Sigmoid colon (tissue), 4 donors: ENCODE measurements around the gene CYFIP2.

Experiments
- CTCF ChIP-seq, 4 experiments: fragments of 450-650 bp in 3 of 4; fragments of 200-600 bp in 1 of 4; IDR thresholded peaks; one replicate each; pipeline ENCODE4 v1.5.1; 2016 to 2019; ENCODE audit warnings: antibody characterized with exemption in 4 of 4, mild to moderate bottlenecking in 3 of 4, moderate library complexity in 2 of 4
- POLR2AphosphoS5 ChIP-seq, 4 donors: sonication (generic); formaldehyde crosslinking; IDR thresholded peaks; one replicate each; pipeline ENCODE4 v1.6.1; 2017; ENCODE audit warnings: antibody characterized with exemption in 4 of 4

- TF ChIP-seq CTCF (IDR thresholded peaks at IDR 0.05) (no peak), POLR2AphosphoS5 (IDR thresholded peaks at IDR 0.05) (no peak)
Observed at GRCh38 chr5:157387041-157387563, 121.2 kb downstream of the CYFIP2 start.
